ENCODE results near the gene MYL4. TPM values are rescaled to one million over a fixed set of nuclear protein-coding genes. Genes with fewer than 3 reads are reported as not detected.
"Not testable (repeated sequence)": the region's sequence is repeated elsewhere in the genome, so short reads cannot be mapped to it uniquely, and the experiment has no call there.

The MYL4 gene
- total RNA-seq, 4 donors from 2014 or later, result not detected

DNA sequence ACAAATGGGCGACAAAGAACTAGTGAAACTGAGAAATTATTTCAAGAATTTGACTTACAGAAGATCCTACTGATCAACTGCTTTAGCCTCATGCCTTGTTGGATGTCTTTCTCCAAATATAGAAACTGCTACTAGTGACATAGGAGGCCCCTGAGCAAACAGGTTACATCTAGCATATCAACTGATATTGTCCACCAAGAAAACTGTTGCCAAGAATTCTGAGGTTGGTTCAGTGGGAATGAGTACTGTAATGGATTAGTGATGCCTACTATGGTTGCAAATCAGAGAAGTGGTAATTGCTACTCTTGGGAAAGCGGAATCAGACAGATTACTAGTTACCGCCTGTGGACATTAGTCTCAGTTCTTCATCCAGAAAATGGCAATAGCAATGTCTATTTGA is 30.0 kb upstream of the MYL4 start:
- WGBS, 2 donors, result 94 to 98% methylated on average over 3 of the region's 3 CpGs
- intact Hi-C loops (cut with DNase I), result no loop called here

GRCh38 chr17:47180337-47180736 is 28.8 kb upstream of the MYL4 start:
- H3K4me3 ChIP-seq, result no peak overlapping the region
- no peak overlapping the region for H3K27ac ChIP-seq
- 86 to 89% methylated on average over 1 of the region's 1 CpG for WGBS, 2 donors
- TF ChIP-seq, protein P1, sequence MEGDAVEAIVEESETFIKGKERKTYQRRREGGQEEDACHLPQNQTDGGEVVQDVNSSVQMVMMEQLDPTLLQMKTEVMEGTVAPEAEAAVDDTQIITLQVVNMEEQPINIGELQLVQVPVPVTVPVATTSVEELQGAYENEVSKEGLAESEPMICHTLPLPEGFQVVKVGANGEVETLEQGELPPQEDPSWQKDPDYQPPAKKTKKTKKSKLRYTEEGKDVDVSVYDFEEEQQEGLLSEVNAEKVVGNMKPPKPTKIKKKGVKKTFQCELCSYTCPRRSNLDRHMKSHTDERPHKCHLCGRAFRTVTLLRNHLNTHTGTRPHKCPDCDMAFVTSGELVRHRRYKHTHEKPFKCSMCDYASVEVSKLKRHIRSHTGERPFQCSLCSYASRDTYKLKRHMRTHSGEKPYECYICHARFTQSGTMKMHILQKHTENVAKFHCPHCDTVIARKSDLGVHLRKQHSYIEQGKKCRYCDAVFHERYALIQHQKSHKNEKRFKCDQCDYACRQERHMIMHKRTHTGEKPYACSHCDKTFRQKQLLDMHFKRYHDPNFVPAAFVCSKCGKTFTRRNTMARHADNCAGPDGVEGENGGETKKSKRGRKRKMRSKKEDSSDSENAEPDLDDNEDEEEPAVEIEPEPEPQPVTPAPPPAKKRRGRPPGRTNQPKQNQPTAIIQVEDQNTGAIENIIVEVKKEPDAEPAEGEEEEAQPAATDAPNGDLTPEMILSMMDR (IDR thresholded peaks at IDR 0.05), result no peak
- TF ChIP-seq POLR2A (IDR thresholded peaks at IDR 0.05), result no peak
- no peaks in the 10 kb centered on the region for H3K27me3 ChIP-seq
- DNase-seq, result no peak
- peaks cover 0 to 53% (median 0%) of the 10 kb centered on the region in 3 donors for H3K36me3 ChIP-seq
- intact Hi-C loops (cut with DNase I), result no loop called here
- H3K9me3 ChIP-seq, result no peaks in the 10 kb centered on the region
- peaks cover 0 to 46% (median 9%) of the 10 kb centered on the region in 3 donors for H3K4me1 ChIP-seq

More for the DNA sequence above, 30.0 kb upstream of the MYL4 start:
- no peaks in the 10 kb centered on the region for H3K27me3 ChIP-seq
- no peak for DNase-seq
- TF ChIP-seq POLR2A (IDR thresholded peaks at IDR 0.05), result no peak
- TF ChIP-seq, protein P1 (IDR thresholded peaks at IDR 0.05), result no peak
- H3K9me3 ChIP-seq, result no peaks in the 10 kb centered on the region
- H3K4me3 ChIP-seq, result no peak overlapping the region
- peaks cover 0 to 34% (median 4%) of the 10 kb centered on the region in 3 donors for H3K4me1 ChIP-seq
- H3K27ac ChIP-seq, result no peak overlapping the region
- peaks cover 0 to 65% (median 0%) of the 10 kb centered on the region in 3 donors for H3K36me3 ChIP-seq

- intact Hi-C loops (cut with DNase I); H3K9me3 ChIP-seq; H3K4me3 ChIP-seq; DNase-seq; H3K27ac ChIP-seq; H3K27me3 ChIP-seq: not testable (repeated sequence)
- WGBS, 2 donors, result 80 to 98% methylated on average over 2 to 4 of the region's 4 CpGs
- H3K36me3 ChIP-seq, result peaks cover 0 to 46% (median 0%) of the 10 kb centered on the region in 3 donors
- H3K4me1 ChIP-seq, result peaks cover 0 to 52% (median 15%) of the 10 kb centered on the region in 3 donors
These were observed 28.2 kb upstream of the MYL4 start for GRCh38 chr17:47180988-47181387.

GRCh38 chr17:47184681-47185080 is 24.5 kb upstream of the MYL4 start:
- WGBS, 2 donors, result 65 to 76% methylated on average over 6 of the region's 6 CpGs
- TF ChIP-seq, protein P1 (IDR thresholded peaks at IDR 0.05), result no peak
- no peak for TF ChIP-seq POLR2A (IDR thresholded peaks at IDR 0.05)
- DNase-seq, result no peak
- Histone ChIP-seq H3K27me3 (no peaks in the 10 kb centered on the region), H3K4me3 (peak overlapping the region in 1 of 4 donors; percentile 16), H3K4me1 (peaks cover 4 to 71% (median 19%) of the 10 kb centered on the region in 3 donors), H3K27ac (no peak overlapping the region), H3K36me3 (peaks cover 0 to 14% (median 0%) of the 10 kb centered on the region in 3 donors), H3K9me3 (no peaks in the 10 kb centered on the region)
- intact Hi-C loops (cut with DNase I), result no loop called here

- H3K4me1 ChIP-seq, result peaks cover 4 to 57% (median 19%) of the 10 kb centered on the region in 3 donors
- intact Hi-C loops (cut with DNase I), result no loop called here
- no peak for TF ChIP-seq POLR2A (IDR thresholded peaks at IDR 0.05)
- TF ChIP-seq, protein P1 (IDR thresholded peaks at IDR 0.05), result no peak
These were observed 20.8 kb upstream of the MYL4 start for GRCh38 chr17:47188271-47188875.

More at GRCh38 chr17:47188271-47188875, 20.8 kb upstream of the MYL4 start:
- 1 to 2% methylated on average over 15 of the region's 15 CpGs for WGBS, 2 donors
- DNase-seq, result no peak
- no peaks in the 10 kb centered on the region for H3K36me3 ChIP-seq
- peak overlapping the region; percentile 89 to 98 (median 96) for H3K27ac ChIP-seq
- H3K9me3 ChIP-seq, result no peaks in the 10 kb centered on the region
- H3K27me3 ChIP-seq, result no peaks in the 10 kb centered on the region
- peak overlapping the region; percentile 68 to 93 (median 80) for H3K4me3 ChIP-seq

All from esophagus squamous epithelium (tissue), 5 donors.